HepG2 (cell line): ENCODE measurements around the gene GSTM1. TPM values are rescaled to one million over a fixed set of nuclear protein-coding genes. Genes with fewer than 3 reads are reported as not detected.
A peak's percentile ranks its signal among the peaks of the same experiment; 100 is the strongest.

Experiments
- ARID4A ChIP-seq: sonication (generic); formaldehyde crosslinking; IDR thresholded peaks from 2 replicates; pipeline ENCODE4 v1.5.0; 2020; ENCODE audit warnings: mild to moderate bottlenecking, missing genetic modification reagents, borderline replicate concordance
- ATF1 ChIP-seq: IDR thresholded peaks from 2 replicates; pipeline ENCODE4 v1.6.1; 2016; ENCODE audit warnings: mild to moderate bottlenecking, control low read depth
- DR1 ChIP-seq: sonication (generic); formaldehyde crosslinking; IDR thresholded peaks from 2 replicates; pipeline ENCODE4 v1.8.0; 2021; ENCODE audit warnings: mild to moderate bottlenecking, missing genetic modification reagents, inconsistent platforms
- FOXA1 ChIP-seq, 2 experiments: fragments of 450-650 bp in 1 of 2; sonication (generic) in 1 of 2; formaldehyde crosslinking in 1 of 2; IDR thresholded peaks; 2 replicates each; pipeline versions ENCODE4 v1.4.0 to v1.6.1; 2016 to 2020; ENCODE audit warnings: missing genetic modification reagents in 1 of 2
- GATA4 ChIP-seq: sonication (generic); IDR thresholded peaks from 2 replicates; pipeline ENCODE4 v1.6.1; 2016; ENCODE audit warnings: antibody characterized with exemption, low read depth, borderline replicate concordance
- GATAD2A ChIP-seq: IDR thresholded peaks from 2 replicates; pipeline ENCODE4 v1.6.1; 2016
- KDM4B ChIP-seq: sonication (generic); formaldehyde crosslinking; IDR thresholded peaks from 2 replicates; pipeline ENCODE4 v1.4.0; 2020; ENCODE audit warnings: missing genetic modification reagents
- LCORL ChIP-seq, 2 experiments: fragments of 450-650 bp in 1 of 2; sonication (generic) in 1 of 2; formaldehyde crosslinking in 1 of 2; IDR thresholded peaks; 2 replicates each; pipeline versions ENCODE4 v1.5.0 to v1.6.1; 2017 to 2020; ENCODE audit warnings: antibody characterized with exemption in 1 of 2, missing genetic modification reagents in 1 of 2
- POLR2A ChIP-seq, 2 experiments: IDR thresholded peaks; 2 replicates each; pipeline ENCODE4 v1.6.1; 2011; ENCODE audit warnings: low read depth in 2 of 2, low read length in 2 of 2, mild to moderate bottlenecking in 1 of 2, moderate library complexity in 1 of 2; ENCODE audit not compliant: insufficient read depth in 1 of 2
- RBM22 ChIP-seq: fragments of 200-400 bp; formaldehyde crosslinking; optimal IDR thresholded peaks from 2 replicates; pipeline ENCODE3; 2017; ENCODE audit warnings: mild to moderate bottlenecking, low read length, moderate library complexity
- SETDB1 ChIP-seq: sonication (generic); formaldehyde crosslinking; IDR thresholded peaks from 2 replicates; pipeline ENCODE4 v1.5.1; 2020; ENCODE audit warnings: missing genetic modification reagents, mild to moderate bottlenecking, borderline replicate concordance
- SRSF4 ChIP-seq: fragments of 200-400 bp; formaldehyde crosslinking; IDR thresholded peaks from one replicate; pipeline ENCODE4 v1.6.1; 2018; ENCODE audit warnings: mild to moderate bottlenecking, low read depth, low read length, moderate library complexity; ENCODE audit not compliant: poor library complexity, severe bottlenecking
- SSRP1 ChIP-seq: IDR thresholded peaks from 2 replicates; pipeline ENCODE4 v1.6.1; 2016; ENCODE audit warnings: control low read depth
- ZMYM3 ChIP-seq: sonication (generic); formaldehyde crosslinking; IDR thresholded peaks from 2 replicates; pipeline ENCODE4 v1.5.1; 2020; ENCODE audit warnings: mild to moderate bottlenecking, missing genetic modification reagents
- ZNF232 ChIP-seq: sonication (generic); formaldehyde crosslinking; IDR thresholded peaks from 2 replicates; pipeline ENCODE4 v1.4.0; 2020; ENCODE audit warnings: missing genetic modification reagents, borderline replicate concordance
- ZNF652 ChIP-seq: IDR thresholded peaks from 2 replicates; pipeline ENCODE4 v1.6.1; 2016; ENCODE audit warnings: low read depth, borderline replicate concordance
- ZSCAN31 ChIP-seq: sonication (generic); formaldehyde crosslinking; IDR thresholded peaks from 2 replicates; pipeline ENCODE4 v1.5.0; 2020; ENCODE audit warnings: low read depth, mild to moderate bottlenecking, missing genetic modification reagents
- polyA plus RNA-seq, 8 experiments: library from polyadenylated mRNA; depleted of rRNA in 3 of 8; stranded (reverse) in 7 of 8; unstranded in 1 of 8; fragments of >200 nt; fragmentation: Illumina TruSeq in 4 of 8; extraction: Trizol in 4 of 8; gene quantifications; 2 replicates each; pipeline versions ENCODE4 v1.2.1 to v1.2.3, GENCODE V29; 2011 to 2016; ENCODE audit warnings: low read depth in 4 of 8, missing spikeins in 1 of 8, mixed read lengths in 1 of 8; ENCODE audit not compliant: insufficient read depth in 1 of 8
- total RNA-seq, 5 experiments: library from RNA; depleted of rRNA; stranded (reverse); fragments of >200 nt; fragmentation: Illumina TruSeq; extraction: Trizol; gene quantifications; 2 replicates each; pipeline ENCODE4 v1.2.3, GENCODE V29; 2016; ENCODE audit warnings: low read depth in 1 of 5
- TF ChIP-seq, protein P1 (sequence below): IDR thresholded peaks from 2 replicates; pipeline ENCODE4 v1.6.1; 2016; ENCODE audit warnings: control low read depth
- TF ChIP-seq, protein P2 (sequence below): sonication (generic); formaldehyde crosslinking; IDR thresholded peaks from 2 replicates; pipeline ENCODE4 v1.4.0; 2020; ENCODE audit warnings: missing genetic modification reagents
- TF ChIP-seq, protein P3 (sequence below): sonication (generic); formaldehyde crosslinking; IDR thresholded peaks from 2 replicates; pipeline ENCODE4 v1.5.0; 2020; ENCODE audit warnings: mild to moderate bottlenecking, missing genetic modification reagents

GSTM1 gene
- total and polyA plus RNA-seq, 2 of the 13 experiments (the other 11 are each of a cell fraction or from before 2014, with no cell fraction given), result 0.42 TPM; not detected in 1

DNA sequence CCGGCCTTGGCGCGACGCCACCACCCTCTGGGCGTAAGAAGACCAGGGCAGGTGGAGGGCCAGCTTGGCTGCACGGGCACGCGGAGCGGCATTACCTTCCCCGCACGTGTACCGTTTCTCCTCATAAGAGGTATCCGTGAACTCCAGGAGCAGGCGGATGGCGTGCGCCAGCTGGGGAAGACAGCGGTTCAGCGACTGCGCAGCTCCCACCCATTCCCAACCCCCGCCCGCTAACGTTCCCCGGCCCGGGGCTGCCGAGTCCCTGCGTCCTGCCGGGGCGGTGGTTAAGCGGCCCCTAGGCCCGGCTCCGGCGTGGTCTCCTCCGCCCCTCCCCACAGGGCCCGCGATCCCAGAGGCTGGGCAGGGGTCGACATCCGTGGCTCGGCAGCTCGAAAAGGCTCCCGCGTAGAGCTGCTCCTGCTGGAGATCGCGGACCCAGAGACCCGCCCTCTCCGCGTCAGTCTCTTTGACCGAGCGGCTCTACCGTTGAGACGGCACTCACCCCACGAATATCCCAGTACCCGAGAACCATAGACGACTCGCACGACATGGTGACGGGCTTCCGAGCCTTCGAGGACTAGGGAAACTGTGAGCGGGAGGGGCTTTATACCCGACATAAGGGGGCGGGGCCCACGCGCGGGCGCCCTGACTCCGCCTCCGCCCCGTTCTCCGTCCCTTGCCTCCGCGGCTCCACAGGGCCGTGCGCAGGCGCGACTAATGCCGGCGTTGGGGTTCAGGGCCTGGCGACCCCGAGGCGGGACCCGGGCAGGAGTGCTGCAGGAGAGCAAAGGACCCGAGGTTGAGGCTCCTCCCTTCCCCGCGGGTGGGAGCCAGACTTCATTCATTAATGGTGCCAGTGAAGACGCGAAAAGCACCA is 52.4 kb downstream of the GSTM1 start (continued):
- TF ChIP-seq KDM4B (CRISPR knock-in tag) (no peak), ARID4A (CRISPR knock-in tag) (peak; percentile 88; the same call in 1 of the 2 replicates), ZNF652 (no peak), POLR2A (IDR thresholded peaks at IDR 0.05; ENCODE audit: insufficient read depth in 1 of 2, low read depth in 2 of 2, low read length in 2 of 2) (peak; percentile 80 to 96), DR1 (CRISPR knock-in tag) (peak; percentile 95), ZNF232 (CRISPR knock-in tag) (no peak), RBM22 (no peak), ZMYM3 (CRISPR knock-in tag) (no peak), ATF1 (CRISPR knock-in tag) (no peak), ZSCAN31 (CRISPR knock-in tag) (0 out of 2 replicates have a peak, but pooled peaks have one; percentile 40), SSRP1 (CRISPR knock-in tag) (no peak), SRSF4 (no peak), GATAD2A (CRISPR knock-in tag) (peak; percentile 14; the same call in 1 of the 2 replicates), SETDB1 (CRISPR knock-in tag) (no peak), LCORL (IDR thresholded peaks at IDR 0.05) (no peak), LCORL (CRISPR knock-in tag; IDR thresholded peaks at IDR 0.05) (peak; percentile 67; the same call in 1 of the 2 replicates), GATA4 (peak; percentile 72; the same call in 1 of the 2 replicates), FOXA1 (IDR thresholded peaks at IDR 0.05) (no peak), FOXA1 (CRISPR knock-in tag; IDR thresholded peaks at IDR 0.05) (no peak)
- TF ChIP-seq, protein P1, sequence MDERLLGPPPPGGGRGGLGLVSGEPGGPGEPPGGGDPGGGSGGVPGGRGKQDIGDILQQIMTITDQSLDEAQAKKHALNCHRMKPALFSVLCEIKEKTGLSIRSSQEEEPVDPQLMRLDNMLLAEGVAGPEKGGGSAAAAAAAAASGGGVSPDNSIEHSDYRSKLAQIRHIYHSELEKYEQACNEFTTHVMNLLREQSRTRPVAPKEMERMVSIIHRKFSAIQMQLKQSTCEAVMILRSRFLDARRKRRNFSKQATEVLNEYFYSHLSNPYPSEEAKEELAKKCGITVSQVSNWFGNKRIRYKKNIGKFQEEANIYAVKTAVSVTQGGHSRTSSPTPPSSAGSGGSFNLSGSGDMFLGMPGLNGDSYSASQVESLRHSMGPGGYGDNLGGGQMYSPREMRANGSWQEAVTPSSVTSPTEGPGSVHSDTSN, result no peak
- TF ChIP-seq, protein P2, sequence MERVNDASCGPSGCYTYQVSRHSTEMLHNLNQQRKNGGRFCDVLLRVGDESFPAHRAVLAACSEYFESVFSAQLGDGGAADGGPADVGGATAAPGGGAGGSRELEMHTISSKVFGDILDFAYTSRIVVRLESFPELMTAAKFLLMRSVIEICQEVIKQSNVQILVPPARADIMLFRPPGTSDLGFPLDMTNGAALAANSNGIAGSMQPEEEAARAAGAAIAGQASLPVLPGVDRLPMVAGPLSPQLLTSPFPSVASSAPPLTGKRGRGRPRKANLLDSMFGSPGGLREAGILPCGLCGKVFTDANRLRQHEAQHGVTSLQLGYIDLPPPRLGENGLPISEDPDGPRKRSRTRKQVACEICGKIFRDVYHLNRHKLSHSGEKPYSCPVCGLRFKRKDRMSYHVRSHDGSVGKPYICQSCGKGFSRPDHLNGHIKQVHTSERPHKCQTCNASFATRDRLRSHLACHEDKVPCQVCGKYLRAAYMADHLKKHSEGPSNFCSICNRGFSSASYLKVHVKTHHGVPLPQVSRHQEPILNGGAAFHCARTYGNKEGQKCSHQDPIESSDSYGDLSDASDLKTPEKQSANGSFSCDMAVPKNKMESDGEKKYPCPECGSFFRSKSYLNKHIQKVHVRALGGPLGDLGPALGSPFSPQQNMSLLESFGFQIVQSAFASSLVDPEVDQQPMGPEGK (CRISPR knock-in tag), result no peak
- TF ChIP-seq, protein P3, sequence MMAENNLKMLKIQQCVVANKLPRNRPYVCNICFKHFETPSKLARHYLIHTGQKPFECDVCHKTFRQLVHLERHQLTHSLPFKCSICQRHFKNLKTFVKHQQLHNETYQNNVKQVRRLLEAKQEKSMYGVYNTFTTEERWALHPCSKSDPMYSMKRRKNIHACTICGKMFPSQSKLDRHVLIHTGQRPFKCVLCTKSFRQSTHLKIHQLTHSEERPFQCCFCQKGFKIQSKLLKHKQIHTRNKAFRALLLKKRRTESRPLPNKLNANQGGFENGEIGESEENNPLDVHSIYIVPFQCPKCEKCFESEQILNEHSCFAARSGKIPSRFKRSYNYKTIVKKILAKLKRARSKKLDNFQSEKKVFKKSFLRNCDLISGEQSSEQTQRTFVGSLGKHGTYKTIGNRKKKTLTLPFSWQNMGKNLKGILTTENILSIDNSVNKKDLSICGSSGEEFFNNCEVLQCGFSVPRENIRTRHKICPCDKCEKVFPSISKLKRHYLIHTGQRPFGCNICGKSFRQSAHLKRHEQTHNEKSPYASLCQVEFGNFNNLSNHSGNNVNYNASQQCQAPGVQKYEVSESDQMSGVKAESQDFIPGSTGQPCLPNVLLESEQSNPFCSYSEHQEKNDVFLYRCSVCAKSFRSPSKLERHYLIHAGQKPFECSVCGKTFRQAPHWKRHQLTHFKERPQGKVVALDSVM (CRISPR knock-in tag), result no peak; the same call in 1 of the 2 replicates
